Calu3 (cell line): Measurements from ENCODE around the gene FCHSD2. TPM values are rescaled to one million over a fixed set of nuclear protein-coding genes. Genes with fewer than 3 reads are reported as not detected.
"Not testable (repeated sequence)": the region's sequence is repeated elsewhere in the genome, so short reads cannot be mapped to it uniquely, and the experiment has no call there.

Source experiments
- BruUV-seq: library from RNA; stranded (reverse); fragments of 400-500 nt; replicated peaks from 2 replicates; lab custom pipeline; 2021; lab: Mats Ljungman, UMichigan
- CTCF ChIA-PET: fragments of 300-600 bp; sonication (Branson Sonifier 250); formaldehyde crosslinking; loops from one replicate; lab custom pipeline; 2022; ENCODE audit warnings: antibody characterized with exemption; lab: Charles Lee
- DNase-seq: peaks from one replicate; pipeline ENCODE4 v3.0.0; 2022
- H3K27ac Mint-ChIP-seq: one replicate; pipeline ENCODE4 v1.8.0; 2022; ENCODE audit warnings: mixed read lengths; ENCODE audit not compliant: unreplicated experiment
- H3K27me3 Mint-ChIP-seq: one replicate; pipeline ENCODE4 v1.8.0; 2022; ENCODE audit warnings: mixed read lengths; ENCODE audit not compliant: unreplicated experiment
- H3K36me3 Mint-ChIP-seq: one replicate; pipeline ENCODE4 v1.8.0; 2022; ENCODE audit warnings: mild to moderate bottlenecking, moderate library complexity, mixed read lengths; ENCODE audit not compliant: insufficient read depth, unreplicated experiment
- H3K4me1 Mint-ChIP-seq: one replicate; pipeline ENCODE4 v1.8.0; 2022; ENCODE audit warnings: mild to moderate bottlenecking, low read depth, mixed read lengths; ENCODE audit not compliant: unreplicated experiment
- H3K4me3 Mint-ChIP-seq: one replicate; pipeline ENCODE4 v1.8.0; 2022; ENCODE audit warnings: mild to moderate bottlenecking, low read depth, moderate library complexity, mixed read lengths; ENCODE audit not compliant: unreplicated experiment
- H3K9me3 Mint-ChIP-seq: one replicate; pipeline ENCODE4 v1.8.0; 2022; ENCODE audit warnings: low read depth, mixed read lengths; ENCODE audit not compliant: unreplicated experiment
- intact Hi-C: fragments of 100-400 bp; cut with micrococcal nuclease; formaldehyde crosslinking; loops from one replicate; pipeline ENCODE4 v1.10.0; 2022; ENCODE audit not compliant: unreplicated experiment
- total RNA-seq: library from RNA; stranded (reverse); gene quantifications from 2 replicates; pipeline ENCODE4 v1.2.3, GENCODE V29; 2022
- TF ChIP-seq, protein P1 (sequence below): fragments of 200-600 bp; IDR thresholded peaks from one replicate; pipeline ENCODE4 v1.8.0; 2022; ENCODE audit warnings: antibody characterized with exemption; ENCODE audit not compliant: unreplicated experiment

Gene FCHSD2
- total RNA-seq, 1 experiment from 2014 or later = 16.2 TPM

DNA sequence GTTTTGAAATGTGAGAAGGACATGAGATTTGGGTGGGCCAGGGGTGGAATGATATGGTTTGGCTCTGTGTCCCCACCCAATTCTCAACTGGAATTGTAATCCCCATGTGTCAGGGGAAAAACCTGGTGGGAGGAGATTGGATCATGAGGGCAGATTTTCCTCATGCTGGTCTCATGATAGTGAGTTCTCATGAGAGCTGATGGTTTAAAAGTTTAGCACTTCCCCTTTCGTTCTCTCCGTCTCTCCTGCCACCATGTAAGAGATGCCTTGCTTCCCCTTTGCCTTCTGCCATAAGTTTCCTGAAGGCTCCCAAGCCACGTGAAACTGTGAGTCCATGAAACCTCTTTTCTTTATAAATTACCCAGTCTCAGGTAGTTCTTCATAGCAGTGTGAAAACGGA is 113.5 kb downstream of the FCHSD2 start:
- Mint-ChIP-seq H3K4me3 (no peak overlapping the region), H3K27ac (no peak overlapping the region), H3K36me3 (no peaks in the 10 kb centered on the region), H3K27me3 (no peaks in the 10 kb centered on the region), H3K9me3 (peaks cover 13% of the 10 kb centered on the region), H3K4me1 (no peaks in the 10 kb centered on the region)
- no peak for DNase-seq
- intact Hi-C loops = no loop called here
- CTCF ChIA-PET = no interaction called here
- BruUV-seq = no TSS peak
- TF ChIP-seq, protein P1, sequence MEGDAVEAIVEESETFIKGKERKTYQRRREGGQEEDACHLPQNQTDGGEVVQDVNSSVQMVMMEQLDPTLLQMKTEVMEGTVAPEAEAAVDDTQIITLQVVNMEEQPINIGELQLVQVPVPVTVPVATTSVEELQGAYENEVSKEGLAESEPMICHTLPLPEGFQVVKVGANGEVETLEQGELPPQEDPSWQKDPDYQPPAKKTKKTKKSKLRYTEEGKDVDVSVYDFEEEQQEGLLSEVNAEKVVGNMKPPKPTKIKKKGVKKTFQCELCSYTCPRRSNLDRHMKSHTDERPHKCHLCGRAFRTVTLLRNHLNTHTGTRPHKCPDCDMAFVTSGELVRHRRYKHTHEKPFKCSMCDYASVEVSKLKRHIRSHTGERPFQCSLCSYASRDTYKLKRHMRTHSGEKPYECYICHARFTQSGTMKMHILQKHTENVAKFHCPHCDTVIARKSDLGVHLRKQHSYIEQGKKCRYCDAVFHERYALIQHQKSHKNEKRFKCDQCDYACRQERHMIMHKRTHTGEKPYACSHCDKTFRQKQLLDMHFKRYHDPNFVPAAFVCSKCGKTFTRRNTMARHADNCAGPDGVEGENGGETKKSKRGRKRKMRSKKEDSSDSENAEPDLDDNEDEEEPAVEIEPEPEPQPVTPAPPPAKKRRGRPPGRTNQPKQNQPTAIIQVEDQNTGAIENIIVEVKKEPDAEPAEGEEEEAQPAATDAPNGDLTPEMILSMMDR = no peak

DNA sequence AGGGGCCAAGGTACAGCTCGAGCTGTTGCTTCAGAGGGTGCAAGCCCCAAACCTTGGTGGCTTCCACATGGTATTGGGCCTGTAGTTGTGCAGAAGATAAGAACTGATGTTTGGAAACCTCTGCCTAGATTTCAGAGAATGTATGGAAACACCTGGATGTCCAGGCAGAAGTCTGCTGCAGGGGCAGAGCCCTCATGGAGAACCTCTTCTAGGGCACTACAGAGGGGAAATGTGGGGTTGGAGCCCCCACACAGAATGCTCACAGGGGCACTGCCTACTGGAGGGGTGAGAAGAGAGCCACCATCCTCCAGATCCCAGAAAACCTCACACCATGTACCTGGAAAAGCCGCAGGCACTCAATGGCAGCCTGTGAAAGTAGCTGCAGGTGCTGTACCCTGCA is 114.3 kb downstream of the FCHSD2 start:
- H3K4me3 Mint-ChIP-seq, DNase-seq, BruUV-seq, H3K4me1 Mint-ChIP-seq, H3K27me3 Mint-ChIP-seq, H3K36me3 Mint-ChIP-seq, H3K27ac Mint-ChIP-seq, intact Hi-C loops: not testable (repeated sequence)
- CTCF ChIA-PET = interaction anchor here (0.5 kb wide), 1 partner anchor 114 kb away, joined by 5 read pairs; the partner anchor contains the start of gene FCHSD2
- peaks cover 13% of the 10 kb centered on the region for H3K9me3 Mint-ChIP-seq

- intact Hi-C loops = no loop called here
- Mint-ChIP-seq H3K9me3 (peaks cover 13% of the 10 kb centered on the region), H3K27ac (no peak overlapping the region), H3K27me3 (no peaks in the 10 kb centered on the region), H3K4me1 (no peaks in the 10 kb centered on the region), H3K4me3 (no peak overlapping the region), H3K36me3 (no peaks in the 10 kb centered on the region)
- CTCF ChIA-PET = no interaction called here
- no TSS peak for BruUV-seq
- no peak for DNase-seq
- TF ChIP-seq, protein P1 = no peak
These were observed 117.5 kb downstream of the FCHSD2 start for GRCh38 chr11:73024639-73025038.

- no peak overlapping the region for H3K4me3 Mint-ChIP-seq
These were observed 122.1 kb downstream of the FCHSD2 start for GRCh38 chr11:73019996-73020395.

GRCh38 chr11:73019449-73019848 is 122.7 kb downstream of the FCHSD2 start:
- Mint-ChIP-seq H3K27me3 (no peaks in the 10 kb centered on the region), H3K4me1 (no peaks in the 10 kb centered on the region), H3K4me3 (no peak overlapping the region), H3K36me3 (no peaks in the 10 kb centered on the region), H3K27ac (no peak overlapping the region), H3K9me3 (peaks cover 3% of the 10 kb centered on the region)
- TF ChIP-seq, protein P1 = no peak
- intact Hi-C loops = no loop called here
- no TSS peak for BruUV-seq
- DNase-seq = no peak
- CTCF ChIA-PET = no interaction called here

More at GRCh38 chr11:73019996-73020395, 122.1 kb downstream of the FCHSD2 start:
- DNase-seq = no peak
- CTCF ChIA-PET = no interaction called here
- no peaks in the 10 kb centered on the region for H3K4me1 Mint-ChIP-seq
- no peaks in the 10 kb centered on the region for H3K27me3 Mint-ChIP-seq
- BruUV-seq = no TSS peak
- intact Hi-C loops = no loop called here
- no peaks in the 10 kb centered on the region for H3K36me3 Mint-ChIP-seq
- H3K27ac Mint-ChIP-seq = no peak overlapping the region
- H3K9me3 Mint-ChIP-seq = peaks cover 6% of the 10 kb centered on the region
- TF ChIP-seq, protein P1 = no peak
